Omental fat pad (tissue), 4 donors: ENCODE measurements around the gene ZNF77. TPM values are rescaled to one million over a fixed set of nuclear protein-coding genes. Genes with fewer than 3 reads are reported as not detected.

Source experiments
- total RNA-seq, 4 donors: library from RNA; depleted of rRNA; stranded (reverse); fragments of >200 nt; gene quantifications; one replicate each; pipeline ENCODE4 v1.1.0, GENCODE V29; 2016

The ZNF77 gene
- total RNA-seq, 4 donors from 2014 or later: 3.2 to 8.7 (median 3.8) TPM

Other genes with a start within 250 kb of the ZNF77 start
- 1 to 10 TPM; 1.3 to 3.9 (median 1.8) TPM for gene GNG7, start 242.3 kb downstream of the ZNF77 start, total RNA-seq
- gene DIRAS1, start 223.6 kb downstream of the ZNF77 start, total RNA-seq: 1 to 10 TPM in 3 of 4 donors, under 1 TPM in 1; 0.32 to 4.8 (median 2.8) TPM
- gene SLC39A3, start 205.0 kb downstream of the ZNF77 start, total RNA-seq: 10 to 100 TPM; 26.0 to 38.0 (median 28.6) TPM
- 10 to 100 TPM; 32.7 to 50.4 (median 36.7) TPM for gene SGTA, start 161.7 kb downstream of the ZNF77 start, total RNA-seq
- 10 to 100 TPM; 27.4 to 50.2 (median 31.9) TPM for gene THOP1, start 159.5 kb downstream of the ZNF77 start, total RNA-seq
- 1 to 10 TPM in 3 of 4 donors, under 1 TPM in 1; 0.84 to 4.0 (median 3.1) TPM for gene ZNF554, start 125.1 kb downstream of the ZNF77 start, total RNA-seq
- 1 to 10 TPM; 3.9 to 7.3 (median 4.8) TPM for gene ZNF555, start 103.5 kb downstream of the ZNF77 start, total RNA-seq
- gene ZNF556, start 77.6 kb downstream of the ZNF77 start, total RNA-seq: 1 to 10 TPM in 1 of 4 donors, under 1 TPM in 2, not detected in 1; 0.09 to 1.1 (median 0.31) TPM
- 1 to 10 TPM; 2.0 to 6.3 (median 4.7) TPM for gene ZNF57, start 44.0 kb downstream of the ZNF77 start, total RNA-seq
- 1 to 10 TPM in 3 of 4 donors, under 1 TPM in 1; 0.36 to 2.8 (median 1.7) TPM for gene TLE6, start 32.6 kb upstream of the ZNF77 start, total RNA-seq
- 10 to 100 TPM; 19.3 to 39.8 (median 31.0) TPM for gene TLE2, start 84.3 kb upstream of the ZNF77 start, total RNA-seq
- 100 to 1,000 TPM; 226 to 340 (median 261) TPM for gene TLE5, start 117.5 kb upstream of the ZNF77 start, total RNA-seq
- gene GNA11, start 149.4 kb upstream of the ZNF77 start, total RNA-seq: 10 to 100 TPM; 36.9 to 58.2 (median 43.5) TPM
- gene GNA15, start 191.1 kb upstream of the ZNF77 start, total RNA-seq: 10 to 100 TPM; 10.2 to 33.7 (median 10.8) TPM
- 10 to 100 TPM in 1 of 4 donors, 1 to 10 TPM in 3; 1.1 to 35.3 (median 9.4) TPM for gene S1PR4, start 233.8 kb upstream of the ZNF77 start, total RNA-seq
- gene NCLN, start 241.0 kb upstream of the ZNF77 start, total RNA-seq: 10 to 100 TPM; 33.6 to 65.7 (median 41.1) TPM